ENCODE results near the gene DENND4A.

- TF ChIP-seq CTCF (IDR thresholded peaks at IDR 0.05; ENCODE audit: borderline replicate concordance, extremely low read depth, low read length, poor library complexity, severe bottlenecking) = no peak
- no peak for TF ChIP-seq EZH2 (IDR thresholded peaks at IDR 0.05; ENCODE audit: borderline replicate concordance, low read depth, low read length, severe bottlenecking)
Measured at GRCh38 chr15:65762399-65762798, 29.7 kb downstream of the DENND4A start.
